GM19328 (cell line): Measurements from ENCODE around the gene ARHGAP28.

ENCODE experiments used
- ATAC-seq: cut with Tn5 transposase; IDR thresholded peaks from one replicate; pipeline ENCODE4 v1.9.1; 2021; ENCODE audit warnings: mild to moderate bottlenecking, moderate library complexity; ENCODE audit not compliant: unreplicated experiment

ARHGAP28 gene

GRCh38 chr18:6730416-6731221 lies 1.1 kb downstream of the ARHGAP28 start:
- no peak for ATAC-seq

- no peak for ATAC-seq
Measured at GRCh38 chr18:6731222-6731596, 1.7 kb downstream of the ARHGAP28 start.

- no peak for ATAC-seq
Measured at GRCh38 chr18:6732952-6733351, 3.4 kb downstream of the ARHGAP28 start.

- ATAC-seq, result no peak
Measured at GRCh38 chr18:6733758-6734157, 4.2 kb downstream of the ARHGAP28 start.

- ATAC-seq, result no peak
Measured at GRCh38 chr18:6734726-6735430, 5.4 kb downstream of the ARHGAP28 start.

- ATAC-seq, result no peak
Measured at GRCh38 chr18:6737833-6738232, 8.3 kb downstream of the ARHGAP28 start.

- no peak for ATAC-seq
Measured at GRCh38 chr18:6738622-6739021, 9.1 kb downstream of the ARHGAP28 start.

- ATAC-seq, result no peak
Measured at GRCh38 chr18:6741232-6741663, 11.7 kb downstream of the ARHGAP28 start.

GRCh38 chr18:6741786-6742185 lies 12.3 kb downstream of the ARHGAP28 start:
- ATAC-seq, result no peak

GRCh38 chr18:6743999-6744398 lies 14.5 kb downstream of the ARHGAP28 start:
- ATAC-seq, result no peak

- no peak for ATAC-seq
Measured at GRCh38 chr18:6744816-6745455, 15.4 kb downstream of the ARHGAP28 start.

- no peak for ATAC-seq
Measured at GRCh38 chr18:6745504-6746031, 16.1 kb downstream of the ARHGAP28 start.

- ATAC-seq, result no peak
Measured at GRCh38 chr18:6746386-6746960, 17.0 kb downstream of the ARHGAP28 start.

GRCh38 chr18:6747646-6748045 lies 18.1 kb downstream of the ARHGAP28 start:
- ATAC-seq, result no peak

- no peak for ATAC-seq
Measured at GRCh38 chr18:6748241-6748640, 18.7 kb downstream of the ARHGAP28 start.

GRCh38 chr18:6750411-6750810 lies 20.9 kb downstream of the ARHGAP28 start:
- no peak for ATAC-seq

- no peak for ATAC-seq
Measured at GRCh38 chr18:6751222-6751621, 21.7 kb downstream of the ARHGAP28 start.

- no peak for ATAC-seq
Measured at GRCh38 chr18:6752202-6752860, 22.8 kb downstream of the ARHGAP28 start.

GRCh38 chr18:6755107-6755506 lies 25.6 kb downstream of the ARHGAP28 start:
- ATAC-seq, result no peak

GRCh38 chr18:6757931-6758330 lies 28.4 kb downstream of the ARHGAP28 start:
- ATAC-seq, result no peak

GRCh38 chr18:6759579-6759978 lies 30.1 kb downstream of the ARHGAP28 start:
- no peak for ATAC-seq
